ENCODE measurements around the gene LHPP. TPM values are rescaled to one million over a fixed set of nuclear protein-coding genes. Genes with fewer than 3 reads are reported as not detected.

LHPP gene
- total RNA-seq, 2 experiments from 2014 or later = 15.3 to 19.6 TPM

DNA sequence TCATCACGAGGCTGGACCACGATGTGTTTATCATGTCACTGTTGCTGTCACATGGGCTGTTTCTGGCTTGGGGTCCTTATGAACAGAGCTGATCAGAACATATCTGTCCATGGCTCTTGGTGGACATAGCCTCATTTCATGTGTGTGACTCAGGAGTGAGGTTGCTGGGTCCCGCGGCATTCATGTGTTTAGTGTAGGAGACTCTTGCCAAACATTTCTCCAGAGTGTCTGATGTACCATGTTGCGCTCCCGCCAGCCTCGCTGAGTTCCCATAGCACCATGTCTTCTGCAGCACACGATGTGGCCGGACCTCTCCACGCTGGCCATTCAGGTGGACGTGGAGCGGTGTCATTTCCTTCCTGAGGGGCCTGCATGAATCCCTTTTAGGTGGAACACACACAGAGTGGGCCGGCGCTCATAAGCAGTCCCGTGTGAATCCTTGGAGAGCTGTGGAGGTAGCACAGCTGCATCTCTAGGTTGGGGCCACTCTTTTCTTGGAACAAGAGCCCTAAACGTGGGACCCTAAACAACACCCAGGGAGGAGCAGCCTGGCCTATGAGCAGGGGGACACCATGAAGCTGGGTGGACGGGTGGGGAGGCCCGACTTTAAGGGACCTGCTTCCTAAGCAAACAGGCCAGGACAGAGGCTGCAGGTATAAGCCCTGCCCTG is 134.6 kb downstream of the LHPP start:
- H3K27ac Mint-ChIP-seq = no peak overlapping the region
- peaks cover 5% of the 10 kb centered on the region for H3K36me3 Mint-ChIP-seq (ENCODE audit: low read depth)
- H3K4me1 Mint-ChIP-seq (ENCODE audit: low read depth) = no peaks in the 10 kb centered on the region
- Histone ChIP-seq H3K4me1 (ENCODE audit: insufficient read depth, low read length) (no peaks in the 10 kb centered on the region), H3K27ac (ENCODE audit: low read depth in 1 of 2, low read length in 2 of 2) (no peak overlapping the region), H3K9me3 (ENCODE audit: control insufficient read depth in 1 of 2, insufficient read depth in 1 of 2, low read length in 2 of 2) (peaks cover 0 to 14% of the 10 kb centered on the region in 2 experiments), H3K4me3 (ENCODE audit: low read length) (no peak overlapping the region), H3K27me3 (ENCODE audit: control insufficient read depth in 1 of 2, insufficient read depth in 2 of 2, low read length in 2 of 2) (no peaks in the 10 kb centered on the region), H3K36me3 (ENCODE audit: insufficient read depth, low read length) (no peaks in the 10 kb centered on the region)
- no peak for TF ChIP-seq CTCF (IDR thresholded peaks at IDR 0.05)
- H3K27me3 Mint-ChIP-seq = no peaks in the 10 kb centered on the region
- ChIA-PET POLR2A (no interaction called here), CTCF (no interaction called here)
- no peak for ATAC-seq (ENCODE audit: poor library complexity)
- intact Hi-C loops (cut with DNase I, micrococcal nuclease) = no loop called here
- H3K9me3 Mint-ChIP-seq = no peaks in the 10 kb centered on the region
- H3K4me3 Mint-ChIP-seq = no peak overlapping the region
- DNase-seq = no peak

- no peak overlapping the region for H3K4me3 Mint-ChIP-seq
- H3K4me1 Mint-ChIP-seq (ENCODE audit: low read depth) = no peaks in the 10 kb centered on the region
- no peak for TF ChIP-seq CTCF (IDR thresholded peaks at IDR 0.05)
- Histone ChIP-seq H3K9me3 (ENCODE audit: control insufficient read depth in 1 of 2, insufficient read depth in 1 of 2, low read length in 2 of 2) (peaks cover 0 to 13% of the 10 kb centered on the region in 2 experiments), H3K27ac (ENCODE audit: low read depth in 1 of 2, low read length in 2 of 2) (no peak overlapping the region), H3K36me3 (ENCODE audit: insufficient read depth, low read length) (no peaks in the 10 kb centered on the region), H3K27me3 (ENCODE audit: control insufficient read depth in 1 of 2, insufficient read depth in 2 of 2, low read length in 2 of 2) (no peaks in the 10 kb centered on the region), H3K4me1 (ENCODE audit: insufficient read depth, low read length) (no peaks in the 10 kb centered on the region), H3K4me3 (ENCODE audit: low read length) (no peak overlapping the region)
- no peaks in the 10 kb centered on the region for H3K36me3 Mint-ChIP-seq (ENCODE audit: low read depth)
- ATAC-seq (ENCODE audit: poor library complexity) (no peak), DNase-seq (no peak)
- no peaks in the 10 kb centered on the region for H3K27me3 Mint-ChIP-seq
- CTCF ChIA-PET = no interaction called here
- POLR2A ChIA-PET = no interaction called here
- no peaks in the 10 kb centered on the region for H3K9me3 Mint-ChIP-seq
- H3K27ac Mint-ChIP-seq = no peak overlapping the region
- intact Hi-C loops (cut with DNase I, micrococcal nuclease) = no loop called here
These were observed 135.6 kb downstream of the LHPP start for GRCh38 chr10:124596962-124597845.

- H3K27me3 Mint-ChIP-seq = no peaks in the 10 kb centered on the region
- ChIA-PET POLR2A (no interaction called here), CTCF (no interaction called here)
These were observed 136.2 kb downstream of the LHPP start for GRCh38 chr10:124597846-124598165.

More at GRCh38 chr10:124597846-124598165, 136.2 kb downstream of the LHPP start:
- H3K27ac ChIP-seq (ENCODE audit: low read depth in 1 of 2, low read length in 2 of 2) = no peak overlapping the region
- no peak for TF ChIP-seq CTCF (IDR thresholded peaks at IDR 0.05)
- peaks cover 0 to 10% of the 10 kb centered on the region in 2 experiments for H3K9me3 ChIP-seq (ENCODE audit: control insufficient read depth in 1 of 2, insufficient read depth in 1 of 2, low read length in 2 of 2)
- Mint-ChIP-seq H3K9me3 (no peaks in the 10 kb centered on the region), H3K36me3 (ENCODE audit: low read depth) (no peaks in the 10 kb centered on the region), H3K27ac (no peak overlapping the region), H3K4me3 (no peak overlapping the region), H3K4me1 (ENCODE audit: low read depth) (no peaks in the 10 kb centered on the region)
- intact Hi-C loops (cut with DNase I, micrococcal nuclease) = no loop called here
- H3K27me3 ChIP-seq (ENCODE audit: control insufficient read depth in 1 of 2, insufficient read depth in 2 of 2, low read length in 2 of 2) = no peaks in the 10 kb centered on the region
- DNase-seq (no peak), ATAC-seq (ENCODE audit: poor library complexity) (no peak)
- no peaks in the 10 kb centered on the region for H3K4me1 ChIP-seq (ENCODE audit: insufficient read depth, low read length)
- H3K36me3 ChIP-seq (ENCODE audit: insufficient read depth, low read length) = no peaks in the 10 kb centered on the region
- no peak overlapping the region for H3K4me3 ChIP-seq (ENCODE audit: low read length)

All from CD4-positive, alpha-beta T cell (primary cell).